CD4-positive, alpha-beta T cell treated with Interleukin-15 for 4 hours (primary cell): Measurements from ENCODE around the gene PLAGL2.
"Not testable (repeated sequence)": the region's sequence is repeated elsewhere in the genome, so short reads cannot be mapped to it uniquely, and the experiment has no call there.

Source experiments
- DNase-seq: peaks from one replicate; pipeline ENCODE4 v3.0.0-alpha.2; 2020; ENCODE audit warnings: low spot score

The PLAGL2 gene

DNA sequence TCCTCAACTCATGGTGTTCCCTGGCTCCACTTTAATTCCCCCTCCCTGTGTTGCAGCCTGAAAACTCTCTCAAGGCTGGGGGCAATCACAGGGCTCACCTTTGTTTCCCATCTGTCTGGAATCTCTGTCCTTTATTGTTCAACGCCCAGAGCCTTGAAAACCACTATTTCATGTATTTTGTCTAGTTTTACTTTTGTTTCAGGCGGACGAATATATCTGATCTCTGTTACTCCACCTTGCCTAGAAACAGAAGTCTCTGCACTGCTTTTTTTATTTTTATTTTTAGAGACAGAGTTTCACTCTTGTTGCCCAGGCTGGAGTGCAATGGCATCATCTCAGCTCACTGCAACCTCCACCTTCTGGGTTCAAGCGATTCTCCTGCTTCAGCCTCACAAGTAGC lies 27.6 kb downstream of the PLAGL2 start:
- DNase-seq = no peak

DNA sequence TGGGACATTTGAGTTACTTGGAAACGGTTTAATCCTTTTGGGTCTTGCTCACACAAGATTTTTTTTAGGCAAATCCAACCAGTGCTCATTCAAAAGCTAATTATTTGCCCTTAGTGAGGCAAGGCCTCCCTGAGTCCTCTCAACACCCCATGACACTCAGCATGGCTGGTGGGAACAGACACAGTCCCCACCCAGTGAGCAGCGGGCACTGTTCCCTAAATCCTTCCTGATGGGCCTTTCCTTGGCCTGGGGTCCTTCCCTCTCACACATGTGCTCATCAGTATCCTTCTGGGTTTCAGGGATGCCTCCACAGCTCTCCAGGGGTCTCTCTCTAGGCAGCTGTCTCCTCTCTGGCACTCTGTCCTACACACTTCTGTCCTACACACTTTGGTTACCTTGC lies 28.0 kb downstream of the PLAGL2 start:
- no peak for DNase-seq

DNA sequence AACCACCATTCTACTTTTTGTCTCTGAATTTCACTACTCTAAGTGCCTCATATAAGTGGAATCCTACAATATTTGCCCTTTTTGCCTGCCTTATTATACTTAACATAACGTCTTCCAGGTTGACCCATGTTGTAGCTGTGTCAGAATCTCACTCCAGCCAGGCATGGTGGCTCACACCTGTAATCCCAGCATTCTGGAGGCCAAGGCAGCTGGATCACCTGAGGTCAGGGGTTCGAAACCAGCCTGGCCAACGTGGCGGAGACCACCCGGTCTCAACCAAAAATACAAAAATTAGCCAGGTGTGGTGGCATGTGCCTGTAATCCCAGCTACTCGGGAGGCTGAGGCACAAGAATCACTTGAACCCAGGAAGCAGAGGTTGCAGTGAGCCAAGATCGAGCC lies 29.8 kb downstream of the PLAGL2 start:
- DNase-seq = not testable (repeated sequence)

DNA sequence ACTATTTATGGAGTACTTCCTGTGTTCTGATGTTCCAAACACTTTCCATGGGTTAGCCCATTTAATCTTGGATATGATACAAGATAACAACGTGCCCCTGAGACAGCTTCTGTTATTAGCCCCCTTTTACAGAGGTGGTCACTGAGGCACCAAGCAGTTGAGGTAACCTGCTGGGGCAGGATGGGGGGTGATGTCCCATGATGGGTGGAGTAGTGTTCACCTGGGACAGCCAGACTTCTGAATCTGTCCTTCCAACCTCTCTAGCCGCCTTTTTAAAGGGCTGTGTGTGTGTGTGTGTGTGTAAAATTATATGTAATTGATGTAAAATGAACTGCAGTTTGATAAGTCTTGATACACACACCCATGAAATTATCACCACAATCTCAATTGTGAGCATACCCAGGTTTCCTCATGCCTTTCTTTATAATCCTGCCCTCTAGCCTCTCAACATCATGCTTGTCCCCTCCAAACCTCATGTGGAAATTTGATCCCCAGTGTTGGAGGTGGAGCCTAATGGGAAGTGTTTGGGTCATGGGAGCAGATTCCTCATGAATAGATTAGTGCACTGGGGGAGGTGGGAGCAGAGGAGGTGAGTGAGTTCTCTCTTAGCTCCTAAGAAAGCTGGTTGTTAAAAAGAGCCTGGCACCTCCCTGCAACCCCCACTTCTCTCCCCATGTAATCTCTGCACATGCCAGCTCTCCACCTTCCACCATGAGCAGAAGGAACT lies 39.2 kb downstream of the PLAGL2 start:
- DNase-seq = no peak

DNA sequence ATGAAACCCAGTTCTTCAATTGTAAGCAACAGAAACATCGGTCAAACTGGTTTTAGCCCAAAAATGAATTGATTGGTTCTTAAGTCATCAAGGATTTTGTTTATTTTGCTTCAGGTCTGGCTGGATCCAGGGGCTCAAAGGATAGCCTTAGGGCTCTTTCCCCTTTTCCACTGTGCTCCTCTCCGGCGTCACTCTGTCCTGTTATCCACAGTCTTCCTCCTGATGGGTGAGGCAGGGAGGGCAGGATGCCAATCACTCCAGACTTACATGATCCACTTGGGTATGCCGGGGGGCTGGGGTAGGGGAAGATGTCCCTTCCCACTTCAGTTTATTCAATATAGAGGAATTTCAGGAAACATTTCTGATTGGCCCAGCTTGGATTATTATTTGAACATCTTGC lies 40.0 kb downstream of the PLAGL2 start:
- DNase-seq = no peak

DNA sequence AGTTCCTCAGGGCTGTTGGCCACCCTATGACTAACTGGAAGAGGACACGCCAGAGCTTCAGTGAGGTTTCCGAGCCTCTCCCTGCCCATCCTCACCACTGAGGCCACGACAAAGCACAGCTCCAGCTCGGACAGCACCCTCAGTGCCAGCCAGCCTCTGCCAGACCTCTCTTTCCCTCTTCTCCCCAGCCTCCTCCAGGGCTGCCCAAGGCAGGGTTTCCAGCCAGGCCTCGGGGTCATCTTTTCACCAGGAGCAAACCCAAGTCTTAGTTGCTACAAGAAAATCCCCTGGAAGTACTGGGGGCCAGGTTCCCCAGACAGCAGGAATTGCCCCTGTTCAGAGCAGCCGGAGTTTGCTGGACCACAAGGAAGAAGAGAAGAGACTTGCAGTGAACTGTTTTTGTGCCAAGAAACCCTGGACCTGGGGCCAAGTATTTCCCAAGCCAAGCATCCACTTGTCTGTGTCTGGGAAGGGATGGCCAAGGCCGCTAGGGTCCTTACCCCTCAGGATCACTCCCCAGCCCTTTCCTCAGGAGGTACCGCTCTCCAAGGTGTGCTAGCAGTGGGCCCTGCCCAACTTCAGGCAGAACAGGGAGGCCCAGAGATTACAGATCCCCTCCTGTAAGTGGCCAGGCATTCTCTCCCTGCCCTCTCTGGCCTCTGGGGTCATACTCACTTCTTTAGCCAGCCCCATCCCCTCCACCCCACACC lies 41.6 kb downstream of the PLAGL2 start:
- no peak for DNase-seq

DNA sequence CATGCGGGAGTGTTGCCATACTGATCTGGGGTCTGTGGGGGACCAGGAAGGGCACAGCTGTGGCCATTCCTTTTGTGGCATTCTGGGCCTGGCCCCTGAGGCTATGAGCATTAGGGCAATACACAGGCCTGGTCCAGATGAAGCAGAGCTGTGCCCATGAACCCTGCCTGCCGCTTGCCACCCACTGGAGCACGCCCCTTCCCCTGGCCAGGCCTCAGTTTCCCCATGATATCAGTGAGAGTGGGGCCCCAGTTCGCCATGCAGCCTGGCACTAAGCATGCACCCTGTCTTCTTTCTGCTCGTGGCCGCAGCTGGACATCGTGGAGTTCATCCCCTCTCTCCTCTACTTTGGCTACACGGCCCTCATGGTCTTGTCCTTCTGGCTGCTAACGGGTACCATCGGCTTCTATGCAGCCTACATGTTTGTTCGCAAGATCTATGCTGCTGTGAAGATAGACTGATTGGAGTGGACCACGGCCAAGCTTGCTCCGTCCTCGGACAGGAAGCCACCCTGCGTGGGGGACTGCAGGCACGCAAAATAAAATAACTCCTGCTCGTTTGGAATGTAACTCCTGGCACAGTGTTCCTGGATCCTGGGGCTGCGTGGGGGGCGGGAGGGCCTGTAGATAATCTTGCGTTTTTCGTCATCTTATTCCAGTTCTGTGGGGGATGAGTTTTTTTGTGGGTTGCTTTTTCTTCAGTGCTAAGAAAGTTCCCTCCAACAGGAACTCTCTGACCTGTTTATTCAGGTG lies 42.4 kb downstream of the PLAGL2 start:
- no peak for DNase-seq

DNA sequence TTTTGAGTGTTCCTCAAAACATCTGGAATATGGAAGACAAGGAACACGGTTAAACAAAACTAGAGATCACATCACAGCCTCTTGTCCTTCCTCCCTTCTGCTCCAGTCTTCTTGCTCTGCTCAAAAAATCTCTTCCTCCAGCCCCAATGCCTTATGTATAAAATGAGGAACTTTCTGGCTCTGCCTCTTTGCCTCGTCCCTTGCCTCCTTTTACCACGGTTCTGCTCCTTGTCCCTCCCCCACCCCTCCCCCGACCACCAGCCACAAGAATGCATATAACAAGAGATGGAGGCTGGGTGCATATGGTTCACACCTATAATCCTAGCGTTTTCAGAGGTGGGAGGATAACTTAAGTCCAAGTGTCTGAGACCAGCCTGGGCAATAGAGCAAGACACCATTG lies 43.6 kb downstream of the PLAGL2 start:
- no peak for DNase-seq

DNA sequence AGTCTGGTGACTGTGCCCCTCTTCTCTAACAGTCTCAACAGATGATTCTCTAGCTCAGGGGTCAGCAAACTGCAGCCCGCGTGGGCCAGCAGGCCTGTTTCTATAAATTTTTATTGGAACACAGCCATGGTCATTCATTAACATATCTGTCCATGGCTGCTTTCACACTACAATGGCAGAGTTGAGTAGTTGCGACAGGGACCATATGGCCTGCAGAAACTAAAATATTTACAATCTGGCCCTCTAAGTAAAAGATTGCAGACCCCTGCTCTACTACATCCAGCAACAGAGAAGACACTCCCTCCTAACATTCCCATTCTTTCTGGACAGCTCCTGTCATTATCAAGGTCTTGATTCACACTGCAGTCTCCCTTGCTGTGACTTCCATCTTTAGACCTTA lies 45.2 kb downstream of the PLAGL2 start:
- no peak for DNase-seq

DNA sequence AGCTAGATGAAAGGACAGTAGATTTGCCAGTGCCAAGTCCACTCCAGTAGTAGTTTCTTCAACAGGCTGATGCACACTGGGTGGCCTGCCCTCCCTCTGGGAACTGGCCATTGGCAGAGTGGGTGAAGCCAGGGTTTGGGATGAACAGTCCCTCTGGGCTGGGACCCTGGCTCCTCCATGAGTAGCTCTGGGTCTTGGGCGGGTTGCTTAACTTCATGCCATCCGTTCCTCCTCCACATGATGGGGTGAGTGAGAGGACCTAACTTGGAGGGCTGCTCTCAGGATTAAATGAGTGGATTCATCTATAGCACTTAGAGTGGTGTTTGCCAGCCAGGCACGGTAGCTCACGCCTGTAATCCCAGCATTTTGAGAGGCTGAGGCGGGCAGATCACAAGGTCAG lies 47.2 kb downstream of the PLAGL2 start:
- no peak for DNase-seq

DNA sequence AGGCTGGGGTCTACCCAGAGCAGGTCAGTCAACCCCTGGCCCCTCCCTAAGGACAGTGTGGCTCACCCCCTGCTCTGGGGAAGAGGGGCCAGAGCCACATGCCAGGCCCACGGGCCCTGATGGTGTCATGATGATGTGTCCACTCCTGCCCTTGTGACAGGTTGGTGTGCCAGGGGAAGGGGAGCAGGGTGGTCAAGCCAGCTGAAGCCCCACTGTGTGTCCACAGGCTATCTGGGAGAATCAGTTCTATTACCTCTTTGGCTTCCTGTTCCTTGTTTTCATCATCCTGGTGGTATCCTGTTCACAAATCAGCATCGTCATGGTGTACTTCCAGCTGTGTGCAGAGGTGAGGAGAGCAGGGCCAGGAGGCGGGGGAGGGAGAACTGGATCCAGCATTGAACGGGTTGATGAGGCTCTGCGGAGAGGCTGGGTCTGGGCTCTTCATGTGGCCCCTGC lies 47.7 kb downstream of the PLAGL2 start:
- no peak for DNase-seq

DNA sequence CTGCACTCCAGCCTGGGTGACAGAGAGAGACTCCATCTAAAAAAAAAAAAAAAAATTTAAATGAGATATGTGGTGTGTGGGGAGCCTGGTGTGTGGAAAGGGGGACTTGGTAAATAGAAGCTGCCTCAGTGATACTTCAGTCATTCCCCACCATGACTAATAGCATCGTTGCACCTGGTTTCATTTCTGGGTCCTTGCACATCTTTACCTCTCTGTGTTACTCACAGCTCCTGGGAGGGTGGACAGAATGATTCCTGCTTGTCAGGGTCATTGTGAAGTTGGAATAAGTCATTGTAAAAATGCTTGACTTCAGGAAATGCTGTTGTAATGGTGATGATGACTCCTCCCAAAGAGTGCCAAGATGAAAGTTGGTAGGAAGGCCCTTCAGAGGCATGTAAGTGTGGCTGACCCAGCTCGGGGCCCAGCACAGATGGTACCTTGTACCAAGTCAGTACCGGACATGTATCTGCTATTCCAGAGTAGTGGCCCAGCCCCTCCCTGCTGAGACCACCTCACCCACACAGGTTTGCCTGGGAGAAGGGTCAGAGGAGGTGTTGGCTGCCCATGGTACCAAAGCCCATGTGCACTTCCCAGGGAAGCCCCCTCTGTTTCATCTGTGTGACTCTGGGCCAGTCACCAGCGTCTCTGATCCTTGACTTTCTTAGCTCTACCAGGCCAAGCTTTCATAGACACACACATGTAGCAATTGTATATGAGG lies 48.4 kb downstream of the PLAGL2 start:
- DNase-seq = no peak

DNA sequence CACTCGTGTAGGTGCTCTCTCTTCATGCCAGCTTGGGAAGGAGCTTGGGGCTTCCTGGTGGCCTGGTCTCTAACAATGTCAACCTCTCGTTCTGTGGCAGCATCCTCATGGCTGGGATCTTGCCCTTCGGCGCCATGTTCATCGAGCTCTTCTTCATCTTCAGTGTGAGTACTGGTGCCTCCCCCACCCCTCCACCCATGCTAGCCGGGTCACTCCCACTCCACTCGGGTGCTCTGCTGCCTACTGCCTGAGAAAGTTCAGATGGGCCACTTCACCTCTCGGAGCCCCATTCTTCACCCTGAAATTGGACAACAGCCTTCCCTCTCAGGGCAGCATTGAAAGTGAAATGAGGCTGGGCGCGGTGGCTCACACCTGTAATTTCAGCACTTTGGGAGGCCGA lies 49.2 kb downstream of the PLAGL2 start:
- DNase-seq = no peak

DNA sequence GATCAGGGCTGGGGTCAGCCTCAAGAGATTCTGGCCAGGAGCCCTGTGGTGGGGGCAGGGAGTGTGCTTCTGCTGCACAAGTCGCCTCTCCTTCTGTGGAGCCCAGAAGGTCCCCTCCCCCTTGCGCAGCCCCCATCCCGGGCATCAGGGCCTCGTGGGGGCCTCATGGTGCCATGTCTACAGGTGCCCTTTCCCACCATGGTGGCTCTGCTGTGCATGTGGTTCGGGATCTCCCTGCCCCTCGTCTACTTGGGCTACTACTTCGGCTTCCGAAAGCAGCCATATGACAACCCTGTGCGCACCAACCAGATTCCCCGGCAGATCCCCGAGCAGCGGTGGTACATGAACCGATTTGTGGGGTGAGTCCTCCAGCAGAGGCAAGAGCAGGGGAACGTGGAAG lies 49.9 kb downstream of the PLAGL2 start:
- DNase-seq = no peak

DNA sequence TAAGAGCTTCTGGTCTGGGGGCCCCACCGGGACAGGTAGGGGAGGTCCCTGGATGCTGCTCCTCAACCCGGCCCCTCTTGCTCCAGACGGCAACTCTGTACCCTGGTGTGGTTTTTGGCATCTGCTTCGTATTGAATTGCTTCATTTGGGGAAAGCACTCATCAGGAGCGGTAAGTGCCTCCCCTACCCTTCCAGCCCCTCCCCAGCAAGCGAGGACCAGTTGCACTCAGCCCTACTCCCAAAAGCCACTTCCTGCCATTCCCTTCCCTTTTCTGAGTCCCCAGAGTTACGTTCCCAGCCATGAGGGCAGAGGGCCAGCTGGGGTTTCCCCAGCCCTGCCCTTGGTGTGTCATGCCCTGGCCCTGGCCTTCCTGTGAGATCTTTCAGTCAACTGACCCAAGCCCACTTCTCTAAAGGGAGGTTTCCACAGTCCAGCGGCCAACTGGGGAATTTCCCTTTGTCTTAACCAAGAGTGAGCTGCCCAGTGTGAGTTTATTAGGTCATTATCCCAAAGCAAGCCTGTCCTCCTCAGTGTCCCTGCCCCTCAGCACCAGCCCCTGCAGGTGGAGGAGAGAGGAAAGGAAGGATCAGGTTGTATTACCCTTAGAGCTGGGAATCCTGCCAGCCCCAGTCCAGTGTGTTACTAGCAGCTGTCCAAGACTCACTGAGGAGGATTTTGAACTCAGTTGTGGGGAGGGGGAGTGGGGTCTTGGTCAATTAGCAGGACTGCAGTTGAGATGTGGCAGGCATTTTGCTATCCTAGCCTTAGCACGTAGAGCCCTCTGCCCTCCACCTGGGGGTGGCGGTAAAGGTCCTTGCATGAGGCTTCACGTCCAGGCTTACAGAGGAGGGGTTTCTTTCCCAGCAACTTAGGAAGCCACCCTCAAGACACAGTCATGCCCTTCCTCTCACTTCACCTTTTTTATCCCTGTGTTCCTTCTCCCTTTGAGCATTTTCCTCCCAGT lies 52.2 kb downstream of the PLAGL2 start:
- DNase-seq = peak; percentile 14

DNA sequence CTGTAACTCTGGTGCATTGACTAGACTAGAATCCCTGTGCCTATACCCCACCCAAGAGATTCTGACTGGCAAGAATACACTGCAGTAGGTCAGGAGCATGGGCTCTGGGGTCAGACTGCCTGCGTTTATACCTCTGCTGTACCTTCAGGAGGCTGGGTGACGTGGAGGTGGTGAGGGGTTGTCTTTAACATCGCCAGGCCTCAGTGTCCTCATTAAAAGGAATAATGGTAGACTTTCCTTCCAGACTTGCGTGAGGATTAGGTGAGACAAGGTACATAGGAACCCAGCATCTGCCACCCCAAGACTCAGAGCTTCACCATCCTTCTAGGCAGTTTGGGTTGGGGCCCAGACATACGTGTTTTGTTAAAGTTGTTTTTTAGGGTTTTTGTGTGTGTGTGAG lies 53.8 kb downstream of the PLAGL2 start:
- DNase-seq = no peak

DNA sequence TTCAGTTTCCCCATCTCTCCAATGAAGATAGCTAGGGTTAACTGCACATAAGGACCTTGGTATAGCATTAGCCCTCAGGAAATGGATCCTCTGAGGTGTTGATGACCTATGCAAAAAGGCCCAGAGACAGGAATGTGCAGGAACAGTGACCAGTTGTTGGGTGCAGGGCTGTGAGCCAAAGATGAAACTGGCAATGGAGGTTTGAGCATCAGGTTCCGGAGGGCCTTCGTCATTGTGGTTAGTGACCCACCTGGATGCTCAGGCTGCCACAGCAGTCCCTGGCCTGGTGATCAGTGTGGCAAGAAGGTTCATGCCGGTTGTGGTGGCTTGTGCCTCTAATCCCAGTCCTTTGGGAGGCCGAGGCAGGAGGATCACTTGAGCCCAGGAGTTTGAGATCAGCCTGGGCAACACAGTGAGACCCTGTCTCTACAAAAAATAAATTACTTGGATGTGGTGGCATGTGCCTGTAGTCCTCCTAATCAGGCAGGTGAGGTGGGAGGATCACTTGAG lies 54.3 kb downstream of the PLAGL2 start:
- DNase-seq = no peak

DNA sequence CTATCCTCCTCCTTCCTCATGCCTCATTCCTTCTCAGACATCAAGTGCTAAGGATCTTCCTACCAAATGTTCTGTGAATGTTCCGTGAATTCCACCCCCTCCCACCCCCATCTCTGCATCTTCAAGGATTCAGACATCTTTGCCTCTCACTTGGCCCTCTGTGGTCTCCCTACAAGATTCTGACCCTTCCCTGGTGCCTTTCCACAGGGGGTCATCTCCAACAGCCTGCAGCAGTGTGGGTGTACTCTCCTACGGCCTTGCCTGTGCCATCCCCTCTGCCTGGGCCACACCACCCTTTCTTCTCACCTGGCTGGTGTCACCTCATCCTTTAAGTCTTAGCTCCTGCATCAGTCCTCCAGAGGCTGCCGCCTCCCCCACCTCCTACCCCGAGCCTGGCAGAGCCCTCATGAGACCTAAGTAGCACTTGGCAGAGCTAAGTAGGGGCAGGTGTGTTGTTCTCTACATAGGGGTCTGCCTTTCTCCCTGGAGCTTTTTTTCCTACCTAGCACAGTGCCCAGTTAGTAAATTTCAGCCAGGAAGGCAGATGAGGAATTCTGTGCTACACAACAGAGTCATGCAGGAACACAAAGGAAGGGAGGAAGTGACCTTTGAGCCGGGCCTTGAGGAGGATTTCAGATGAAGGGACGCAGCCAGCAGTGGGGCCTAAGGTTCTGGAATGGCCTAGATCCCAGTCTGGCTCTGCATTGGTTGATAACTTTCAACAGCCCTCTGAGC lies 55.0 kb downstream of the PLAGL2 start:
- no peak for DNase-seq

DNA sequence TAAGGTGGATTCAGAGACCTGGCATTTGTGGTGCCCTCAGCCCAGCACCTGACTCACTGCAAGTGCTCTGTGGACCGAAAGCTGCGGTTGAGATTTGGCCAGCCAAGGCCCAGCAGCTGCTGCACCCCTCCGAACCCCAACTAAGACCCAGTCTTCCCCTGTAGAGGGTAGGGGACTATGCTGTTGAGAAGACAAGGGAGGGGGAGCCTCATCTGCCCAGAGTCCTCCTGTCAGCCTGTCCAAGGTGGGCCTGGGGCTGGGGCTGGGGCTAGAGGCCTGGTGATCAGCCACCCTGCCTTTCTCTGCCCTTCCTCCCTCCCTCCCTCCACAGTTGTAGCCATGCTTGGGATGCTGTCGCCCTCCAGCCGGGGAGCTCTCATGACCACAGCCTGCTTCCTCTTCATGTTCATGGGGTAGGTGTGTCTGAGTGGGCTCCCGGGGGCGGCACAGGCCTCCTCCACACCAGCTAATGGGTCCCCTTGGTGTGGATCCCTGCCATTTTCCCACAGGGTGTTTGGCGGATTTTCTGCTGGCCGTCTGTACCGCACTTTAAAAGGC lies 57.2 kb downstream of the PLAGL2 start:
- no peak for DNase-seq

DNA sequence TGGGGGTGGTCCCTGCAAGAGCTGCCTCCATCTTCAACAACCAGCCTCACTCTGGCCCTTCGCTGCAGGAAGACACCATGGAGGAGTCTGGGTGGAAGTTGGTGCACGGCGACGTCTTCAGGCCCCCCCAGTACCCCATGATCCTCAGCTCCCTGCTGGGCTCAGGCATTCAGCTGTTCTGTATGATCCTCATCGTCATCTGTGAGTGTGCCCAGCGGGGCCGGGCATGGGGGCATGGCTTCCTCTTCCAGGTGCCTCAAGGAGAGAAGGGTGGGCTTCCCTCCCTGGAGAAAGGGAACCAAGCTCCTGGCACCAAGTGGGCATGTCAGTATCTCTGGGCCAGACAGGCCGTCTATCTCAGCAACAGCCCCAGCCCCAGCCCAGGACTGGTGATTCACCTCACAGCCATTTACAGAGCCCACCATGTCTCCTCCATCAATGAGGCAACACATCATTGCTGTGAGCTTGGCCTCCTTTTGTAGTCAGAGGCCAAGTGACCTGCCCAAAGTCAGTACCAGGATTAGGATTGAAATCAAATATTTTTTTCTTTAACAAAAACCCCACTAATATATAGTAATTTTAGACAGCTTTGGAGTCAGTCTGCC lies 57.9 kb downstream of the PLAGL2 start:
- DNase-seq = no peak
